Measurements from ENCODE around the gene ZNF664.

ZNF664 gene

DNA sequence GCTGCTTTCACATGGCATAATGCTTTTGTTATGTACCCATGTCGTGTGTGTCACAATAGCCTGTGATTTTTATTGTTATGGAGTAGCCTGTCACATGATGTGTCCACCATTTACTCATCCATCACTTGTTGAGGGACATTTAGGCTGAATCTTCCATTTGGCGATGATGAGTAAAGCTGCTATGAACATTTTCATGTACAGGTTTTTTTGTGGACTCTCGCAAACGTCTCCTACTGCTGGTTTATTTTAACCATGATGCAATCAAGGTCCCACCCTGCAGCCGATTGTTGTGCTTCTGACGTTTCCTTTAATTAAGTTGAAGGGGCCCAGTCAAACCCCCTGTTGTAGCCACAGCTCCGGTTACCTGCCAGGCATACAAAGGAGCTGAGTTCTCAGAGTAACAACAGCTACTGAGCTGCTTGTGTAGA is 63.2 kb downstream of the ZNF664 start:
- Histone ChIP-seq H3K36me3 (ENCODE audit: control insufficient read depth, low read length) (no peaks in the 10 kb centered on the region), H3K9me2 (replicated peaks; ENCODE audit: control insufficient read depth, low read length) (no peaks in the 10 kb centered on the region), H3K27ac (ENCODE audit: low read depth, low read length) (no peak overlapping the region), H3K79me2 (ENCODE audit: control insufficient read depth, low read length) (no peaks in the 10 kb centered on the region), H3K4me1 (ENCODE audit: control insufficient read depth, low read length) (no peaks in the 10 kb centered on the region), H3K9me3 (ENCODE audit: control insufficient read depth, insufficient read depth, low read length) (no peaks in the 10 kb centered on the region), H3F3A (ENCODE audit: control insufficient read depth, insufficient read depth) (no peaks in the 10 kb centered on the region), H3K27me3 (ENCODE audit: control insufficient read depth, low read length) (peaks cover 3% of the 10 kb centered on the region; the same call in 1 of the 2 replicates), H3K4me2 (ENCODE audit: low read length) (no peak overlapping the region), H4K20me1 (ENCODE audit: control insufficient read depth, insufficient read depth, low read depth, low read length) (peaks cover 4% of the 10 kb centered on the region; the same call in 1 of the 2 replicates), H3K4me3 (ENCODE audit: low read length) (no peak overlapping the region)
- TF ChIP-seq, protein P1, sequence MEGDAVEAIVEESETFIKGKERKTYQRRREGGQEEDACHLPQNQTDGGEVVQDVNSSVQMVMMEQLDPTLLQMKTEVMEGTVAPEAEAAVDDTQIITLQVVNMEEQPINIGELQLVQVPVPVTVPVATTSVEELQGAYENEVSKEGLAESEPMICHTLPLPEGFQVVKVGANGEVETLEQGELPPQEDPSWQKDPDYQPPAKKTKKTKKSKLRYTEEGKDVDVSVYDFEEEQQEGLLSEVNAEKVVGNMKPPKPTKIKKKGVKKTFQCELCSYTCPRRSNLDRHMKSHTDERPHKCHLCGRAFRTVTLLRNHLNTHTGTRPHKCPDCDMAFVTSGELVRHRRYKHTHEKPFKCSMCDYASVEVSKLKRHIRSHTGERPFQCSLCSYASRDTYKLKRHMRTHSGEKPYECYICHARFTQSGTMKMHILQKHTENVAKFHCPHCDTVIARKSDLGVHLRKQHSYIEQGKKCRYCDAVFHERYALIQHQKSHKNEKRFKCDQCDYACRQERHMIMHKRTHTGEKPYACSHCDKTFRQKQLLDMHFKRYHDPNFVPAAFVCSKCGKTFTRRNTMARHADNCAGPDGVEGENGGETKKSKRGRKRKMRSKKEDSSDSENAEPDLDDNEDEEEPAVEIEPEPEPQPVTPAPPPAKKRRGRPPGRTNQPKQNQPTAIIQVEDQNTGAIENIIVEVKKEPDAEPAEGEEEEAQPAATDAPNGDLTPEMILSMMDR (IDR thresholded peaks at IDR 0.05; ENCODE audit: low read depth, low read length, poor library complexity, severe bottlenecking): no peak
- no peak for TF ChIP-seq EZH2phosphoT487 (IDR thresholded peaks at IDR 0.05; ENCODE audit: borderline replicate concordance, low read length)

- no peak for TF ChIP-seq EZH2phosphoT487 (IDR thresholded peaks at IDR 0.05; ENCODE audit: borderline replicate concordance, low read length)
- TF ChIP-seq, protein P1 (IDR thresholded peaks at IDR 0.05; ENCODE audit: low read depth, low read length, poor library complexity, severe bottlenecking): peak; percentile 94
- peaks cover 4% of the 10 kb centered on the region; the same call in 1 of the 2 replicates for H4K20me1 ChIP-seq (ENCODE audit: control insufficient read depth, insufficient read depth, low read depth, low read length)
- H3K4me3 ChIP-seq (ENCODE audit: low read length): no peak overlapping the region
- H3F3A ChIP-seq (ENCODE audit: control insufficient read depth, insufficient read depth): no peaks in the 10 kb centered on the region
- no peak overlapping the region for H3K27ac ChIP-seq (ENCODE audit: low read depth, low read length)
- no peak overlapping the region for H3K4me2 ChIP-seq (ENCODE audit: low read length)
- no peaks in the 10 kb centered on the region for H3K4me1 ChIP-seq (ENCODE audit: control insufficient read depth, low read length)
- no peaks in the 10 kb centered on the region for H3K79me2 ChIP-seq (ENCODE audit: control insufficient read depth, low read length)
- H3K27me3 ChIP-seq (ENCODE audit: control insufficient read depth, low read length): peaks cover 3% of the 10 kb centered on the region; the same call in 1 of the 2 replicates
- no peaks in the 10 kb centered on the region for H3K36me3 ChIP-seq (ENCODE audit: control insufficient read depth, low read length)
- no peaks in the 10 kb centered on the region for H3K9me2 ChIP-seq (replicated peaks; ENCODE audit: control insufficient read depth, low read length)
- no peaks in the 10 kb centered on the region for H3K9me3 ChIP-seq (ENCODE audit: control insufficient read depth, insufficient read depth, low read length)
Measured at GRCh38 chr12:124036657-124037109, 63.7 kb downstream of the ZNF664 start.

DNA sequence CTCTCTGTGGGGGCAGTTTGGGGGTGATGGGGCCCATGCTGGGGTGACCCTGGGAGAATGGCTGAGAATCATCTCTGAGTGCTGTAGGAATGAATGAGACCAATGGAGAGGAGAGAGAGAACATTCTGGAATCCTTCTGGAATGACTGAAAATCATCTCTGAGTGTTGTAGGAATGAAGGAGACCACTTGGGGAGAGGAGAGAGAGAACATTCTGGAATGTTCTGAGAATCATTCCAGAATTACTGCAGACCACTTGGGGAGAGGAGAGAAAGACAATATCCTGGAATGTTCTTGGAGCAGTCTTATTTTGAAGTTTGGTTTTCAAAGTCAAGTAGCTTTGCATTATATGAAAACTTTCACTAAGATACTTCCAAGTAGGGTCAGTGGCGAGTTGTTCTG is 64.3 kb downstream of the ZNF664 start:
- Histone ChIP-seq H3K9me3 (ENCODE audit: control insufficient read depth, insufficient read depth, low read length) (no peaks in the 10 kb centered on the region), H3K27ac (ENCODE audit: low read depth, low read length) (no peak overlapping the region), H3K4me3 (ENCODE audit: low read length) (no peak overlapping the region), H3K27me3 (ENCODE audit: control insufficient read depth, low read length) (peaks cover 3% of the 10 kb centered on the region; the same call in 1 of the 2 replicates), H3K4me2 (ENCODE audit: low read length) (no peak overlapping the region), H3K9me2 (replicated peaks; ENCODE audit: control insufficient read depth, low read length) (no peaks in the 10 kb centered on the region), H4K20me1 (ENCODE audit: control insufficient read depth, insufficient read depth, low read depth, low read length) (peaks cover 4% of the 10 kb centered on the region; the same call in 1 of the 2 replicates), H3F3A (ENCODE audit: control insufficient read depth, insufficient read depth) (no peaks in the 10 kb centered on the region), H3K36me3 (ENCODE audit: control insufficient read depth, low read length) (no peaks in the 10 kb centered on the region), H3K79me2 (ENCODE audit: control insufficient read depth, low read length) (no peaks in the 10 kb centered on the region), H3K4me1 (ENCODE audit: control insufficient read depth, low read length) (no peaks in the 10 kb centered on the region)
- no peak for TF ChIP-seq EZH2phosphoT487 (IDR thresholded peaks at IDR 0.05; ENCODE audit: borderline replicate concordance, low read length)
- TF ChIP-seq, protein P1 (IDR thresholded peaks at IDR 0.05; ENCODE audit: low read depth, low read length, poor library complexity, severe bottlenecking): no peak

All from DOHH2 (cell line).